Measurements from ENCODE around the gene RPS2.

RPS2 gene

GRCh38 chr16:2008009-2008526 is 43.4 kb upstream of the RPS2 start:
- ChIA-PET POLR2A (interaction anchor here (2.8 kb wide), 1 partner anchor 147 kb away, joined by 13 read pairs; the partner anchor contains the start of gene TRAF7), CTCF (interaction anchor here (0.8 to 1.9 kb wide), 6 partner anchors 12 to 187 kb away, joined by 3 to 4 read pairs (median 4); partner anchors contain the start of genes NTHL1 and TSC2)
- no peak for TF ChIP-seq CTCF (IDR thresholded peaks at IDR 0.05; ENCODE audit: control extremely low read depth, extremely low read depth, low read depth, missing control alignments)
- no peak for DNase-seq (ENCODE audit: extremely low spot score)

DNA sequence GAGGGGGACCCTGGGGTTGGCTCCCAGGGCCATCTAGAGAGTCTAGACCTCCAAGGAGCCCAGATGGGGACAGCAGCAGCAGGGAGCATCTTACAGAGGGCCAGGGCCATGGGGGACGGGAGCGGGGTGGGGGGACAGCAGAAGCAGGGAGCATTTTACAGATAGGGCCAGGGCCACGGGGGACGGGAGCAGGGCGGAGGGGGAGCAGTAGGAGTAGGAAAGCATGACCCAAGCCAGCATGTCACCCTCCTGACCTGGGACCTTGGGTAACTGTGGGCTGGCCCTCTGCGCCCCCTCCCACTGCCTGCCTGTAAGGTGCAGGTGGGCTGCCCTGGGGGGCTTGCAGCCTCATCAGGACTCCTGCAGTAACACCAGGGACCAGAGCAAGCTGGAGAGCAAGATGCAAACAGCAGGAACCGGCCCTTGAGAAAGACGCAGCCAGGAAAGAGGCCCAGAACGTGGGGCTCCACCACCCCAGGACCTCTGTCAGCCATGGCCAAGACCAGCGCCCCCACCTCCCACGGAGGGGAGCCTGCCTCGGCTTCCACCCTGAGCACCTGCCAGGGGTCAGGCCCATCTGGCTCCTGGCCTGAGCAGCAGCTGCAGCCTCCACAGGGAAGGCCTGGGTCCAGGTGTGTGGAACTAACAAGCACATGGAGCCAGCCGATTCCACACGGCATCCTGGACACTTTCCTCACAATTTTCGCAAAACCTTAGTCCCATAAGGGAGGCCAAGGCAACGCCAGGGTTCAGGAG is 42.6 kb upstream of the RPS2 start:
- DNase-seq (ENCODE audit: extremely low spot score): no peak
- TF ChIP-seq CTCF (IDR thresholded peaks at IDR 0.05; ENCODE audit: control extremely low read depth, extremely low read depth, low read depth, missing control alignments): no peak
- ChIA-PET CTCF (interaction anchor here (0.8 to 1.9 kb wide), 3 partner anchors 11 to 188 kb away, joined by 3 to 4 read pairs (median 4); no protein-coding TSS in a partner anchor), POLR2A (interaction anchor here (2.8 kb wide), 1 partner anchor 148 kb away, joined by 13 read pairs; the partner anchor contains the start of gene TRAF7)

DNA sequence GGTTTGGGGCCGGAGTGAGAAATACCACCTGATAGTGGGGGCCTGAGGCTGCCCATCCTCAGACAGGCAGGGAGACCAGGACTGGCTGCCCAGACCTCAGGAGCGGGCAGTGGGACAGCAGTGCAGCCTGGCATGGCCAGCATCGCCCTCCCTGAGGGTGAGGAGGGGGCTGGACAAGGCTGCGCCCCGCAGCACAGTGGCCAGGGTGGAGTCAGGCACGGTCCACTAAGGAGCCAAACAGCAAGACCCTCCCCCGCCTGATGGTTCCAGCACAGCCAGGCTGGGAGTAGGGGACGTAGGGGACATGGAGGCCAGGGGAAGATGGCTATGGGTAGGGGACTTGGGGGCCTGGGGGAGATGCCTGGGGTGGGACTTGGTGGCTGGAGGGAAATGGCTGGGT is 41.7 kb upstream of the RPS2 start:
- no peak for TF ChIP-seq CTCF (IDR thresholded peaks at IDR 0.05; ENCODE audit: control extremely low read depth, extremely low read depth, low read depth, missing control alignments)
- no peak for DNase-seq (ENCODE audit: extremely low spot score)
- ChIA-PET CTCF (interaction anchor here (1.5 to 6.2 kb wide), 4 partner anchors 13 to 147 kb away, joined by 3 to 63 read pairs (median 49); partner anchors contain the start of genes SYNGR3 and TRAF7), POLR2A (interaction anchor here (0.7 kb wide), 1 partner anchor 226 kb away, joined by 3 read pairs; no protein-coding TSS in a partner anchor)

GRCh38 chr16:2005646-2006045 is 41.0 kb upstream of the RPS2 start:
- ChIA-PET POLR2A (interaction anchor here (0.7 kb wide), 1 partner anchor 227 kb away, joined by 3 read pairs; no protein-coding TSS in a partner anchor), CTCF (interaction anchor here (1.3 to 6.2 kb wide), 7 partner anchors 9 to 147 kb away, joined by 3 to 63 read pairs (median 30); partner anchors contain the start of genes GFER, SYNGR3 and TRAF7)
- DNase-seq (ENCODE audit: extremely low spot score): no peak

GRCh38 chr16:2004795-2005517 is 40.3 kb upstream of the RPS2 start:
- CTCF ChIA-PET: interaction anchor here (0.9 to 6.2 kb wide), 15 partner anchors 8 to 482 kb away, joined by 3 to 63 read pairs (median 12); partner anchors contain the start of genes GFER, PKD1, RAB26 and SYNGR3
- DNase-seq (ENCODE audit: extremely low spot score): no peak
- TF ChIP-seq CTCF (IDR thresholded peaks at IDR 0.05; ENCODE audit: control extremely low read depth, extremely low read depth, low read depth, missing control alignments): no peak

More at GRCh38 chr16:2005646-2006045, 41.0 kb upstream of the RPS2 start:
- TF ChIP-seq CTCF (IDR thresholded peaks at IDR 0.05; ENCODE audit: control extremely low read depth, extremely low read depth, low read depth, missing control alignments): no peak

More at GRCh38 chr16:2004795-2005517, 40.3 kb upstream of the RPS2 start:
- POLR2A ChIA-PET: interaction anchor here (1.8 kb wide), 1 partner anchor 150 kb away, joined by 12 read pairs; the partner anchor contains the start of gene TRAF7

All from GM10248 (cell line).